Lower leg skin (tissue), 3 donors: Measurements from ENCODE around the gene APP.

ENCODE experiments used
- POLR2A ChIP-seq, 2 donors: fragments of 450-650 bp; IDR thresholded peaks; one replicate each; pipeline ENCODE4 v1.6.1; 2016 to 2017; ENCODE audit warnings: antibody characterized with exemption in 2 of 2, mild to moderate bottlenecking in 1 of 2, moderate library complexity in 1 of 2
- TF ChIP-seq, protein P1 (sequence below), 3 donors: fragments of 450-650 bp; IDR thresholded peaks; one replicate each; pipeline ENCODE4 v1.5.1; 2016; ENCODE audit warnings: antibody characterized with exemption in 3 of 3, mild to moderate bottlenecking in 3 of 3, moderate library complexity in 2 of 3

DNA sequence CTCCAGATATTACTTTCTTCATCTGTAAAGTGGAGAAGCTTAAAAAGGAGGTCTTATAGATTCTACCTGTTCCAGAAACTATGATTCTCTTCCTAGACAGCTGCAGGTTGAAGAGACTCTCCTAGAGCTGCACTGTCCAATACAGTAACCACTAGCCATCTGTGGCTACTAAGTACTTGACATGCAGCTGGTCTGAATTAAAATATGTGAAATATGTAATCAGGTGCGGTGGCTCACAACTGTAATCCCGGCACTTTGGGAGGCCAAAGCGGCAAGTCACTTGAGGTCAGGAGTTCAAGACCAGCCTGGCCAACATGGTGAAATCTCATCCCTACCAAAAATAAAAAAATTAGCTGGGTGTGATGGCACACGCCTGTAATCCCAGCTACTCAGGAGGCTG is 15.8 kb downstream of the APP start:
- no peak for TF ChIP-seq POLR2A (IDR thresholded peaks at IDR 0.05)
- TF ChIP-seq, protein P1, sequence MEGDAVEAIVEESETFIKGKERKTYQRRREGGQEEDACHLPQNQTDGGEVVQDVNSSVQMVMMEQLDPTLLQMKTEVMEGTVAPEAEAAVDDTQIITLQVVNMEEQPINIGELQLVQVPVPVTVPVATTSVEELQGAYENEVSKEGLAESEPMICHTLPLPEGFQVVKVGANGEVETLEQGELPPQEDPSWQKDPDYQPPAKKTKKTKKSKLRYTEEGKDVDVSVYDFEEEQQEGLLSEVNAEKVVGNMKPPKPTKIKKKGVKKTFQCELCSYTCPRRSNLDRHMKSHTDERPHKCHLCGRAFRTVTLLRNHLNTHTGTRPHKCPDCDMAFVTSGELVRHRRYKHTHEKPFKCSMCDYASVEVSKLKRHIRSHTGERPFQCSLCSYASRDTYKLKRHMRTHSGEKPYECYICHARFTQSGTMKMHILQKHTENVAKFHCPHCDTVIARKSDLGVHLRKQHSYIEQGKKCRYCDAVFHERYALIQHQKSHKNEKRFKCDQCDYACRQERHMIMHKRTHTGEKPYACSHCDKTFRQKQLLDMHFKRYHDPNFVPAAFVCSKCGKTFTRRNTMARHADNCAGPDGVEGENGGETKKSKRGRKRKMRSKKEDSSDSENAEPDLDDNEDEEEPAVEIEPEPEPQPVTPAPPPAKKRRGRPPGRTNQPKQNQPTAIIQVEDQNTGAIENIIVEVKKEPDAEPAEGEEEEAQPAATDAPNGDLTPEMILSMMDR (IDR thresholded peaks at IDR 0.05), result no peak
